GM12878 (cell line): ENCODE measurements around the gene HPSE2. TPM values are rescaled to one million over a fixed set of nuclear protein-coding genes. Genes with fewer than 3 reads are reported as not detected.

Source experiments
- ATAC-seq: fragments of 200-7000 bp; cut with Tn5 transposase; 3 replicates; pipeline ENCODE4 v1.9.1; 2020; ENCODE audit warnings: mild to moderate bottlenecking, moderate library complexity
- BruUV-seq: library from RNA; stranded (reverse); fragments of 400-500 nt; replicated peaks from 2 replicates; lab custom pipeline; 2021; lab: Mats Ljungman, UMichigan
- CTCF ChIA-PET: fragments of 300-600 bp; sonication (Branson Sonifier 250); formaldehyde crosslinking; extraction: SDS; loops from one replicate; lab custom pipeline; 2021; ENCODE audit warnings: inconsistent platforms; lab: Yijun Ruan, JAX
- POLR2A ChIA-PET: fragments of 350-600 bp; formaldehyde crosslinking; extraction: SDS; loops from one replicate; lab custom pipeline; 2021; ENCODE audit warnings: inconsistent platforms; lab: Charles Lee
- RAD21 ChIA-PET: fragments of 300-600 bp; sonication (Branson Sonifier 250); formaldehyde crosslinking; loops from one replicate; lab custom pipeline; 2023; ENCODE audit warnings: antibody characterized with exemption; ENCODE audit not compliant: unreplicated experiment; lab: Charles Lee
- SMC1A ChIA-PET: fragments of 300-600 bp; sonication (Branson Sonifier 250); formaldehyde crosslinking; loops from one replicate; lab custom pipeline; 2023; ENCODE audit not compliant: unreplicated experiment, uncharacterized antibody; lab: Charles Lee
- DNase-seq: peaks from one replicate; pipeline ENCODE4 v3.0.0-alpha.2; 2011; ENCODE audit warnings: low read depth, low spot score
- FAIRE-seq: peaks from 3 replicates; lab custom pipeline; 2011; peaks lifted over from hg19 to GRCh38; lab: Jason Lieb, UNC
- H2AFZ ChIP-seq: 2 replicates; pipeline ENCODE4 v1.6.0; 2011; ENCODE audit warnings: low read depth, low read length, control low read depth; ENCODE audit not compliant: control insufficient read depth
- H3K27ac ChIP-seq: 2 replicates; pipeline ENCODE4 v1.5.1; 2011; ENCODE audit warnings: control low read depth; ENCODE audit not compliant: control insufficient read depth, insufficient read depth
- H3K27me3 ChIP-seq, 2 experiments: replicated peaks in 1 of 2; 2 replicates each; pipeline versions ENCODE4 v1.6.0 to v1.6.1; 2011; ENCODE audit warnings: low read length in 1 of 2; ENCODE audit not compliant: control insufficient read depth in 2 of 2, insufficient read depth in 2 of 2
- H3K36me3 ChIP-seq, 2 experiments: 2 replicates each; pipeline ENCODE4 v1.5.1; 2011; ENCODE audit warnings: low read length in 1 of 2; ENCODE audit not compliant: control insufficient read depth in 2 of 2, insufficient read depth in 2 of 2
- H3K4me1 ChIP-seq: 2 replicates; pipeline ENCODE4 v1.6.1; 2011; ENCODE audit warnings: mild to moderate bottlenecking, low read length, moderate library complexity, mixed read lengths; ENCODE audit not compliant: control insufficient read depth, insufficient read depth
- H3K4me2 ChIP-seq: 2 replicates; pipeline ENCODE4 v1.6.0; 2011; ENCODE audit warnings: control low read depth; ENCODE audit not compliant: control insufficient read depth, insufficient read depth
- H3K4me3 ChIP-seq: fragments of 200-600 bp; sonication (generic); 2 replicates; pipeline ENCODE4 v1.5.1; 2016
- H3K79me2 ChIP-seq: 2 replicates; pipeline ENCODE4 v1.6.0; 2011; ENCODE audit warnings: low read length; ENCODE audit not compliant: control insufficient read depth, insufficient read depth
- H3K9ac ChIP-seq: 2 replicates; pipeline ENCODE4 v1.8.0; 2011; ENCODE audit warnings: low read length, control low read depth, mixed read lengths; ENCODE audit not compliant: control insufficient read depth, insufficient read depth
- H3K9me3 ChIP-seq: replicated peaks from 3 replicates; pipeline ENCODE4 v1.5.1; 2011; ENCODE audit warnings: mild to moderate bottlenecking, low read length; ENCODE audit not compliant: control insufficient read depth, insufficient read depth
- H4K20me1 ChIP-seq: 2 replicates; pipeline ENCODE4 v1.6.0; 2011; ENCODE audit not compliant: control insufficient read depth, insufficient read depth
- ATF7 ChIP-seq: fragments of 450-650 bp; IDR thresholded peaks from 2 replicates; pipeline ENCODE4 v1.6.1; 2016; ENCODE audit warnings: low read depth, mild to moderate bottlenecking
- BMI1 ChIP-seq: fragments of 450-650 bp; IDR thresholded peaks from 2 replicates; pipeline ENCODE4 v1.6.1; 2016; ENCODE audit warnings: mild to moderate bottlenecking, moderate library complexity, borderline replicate concordance
- CBX3 ChIP-seq: fragments of 200-600 bp; sonication (generic); IDR thresholded peaks from 2 replicates; pipeline ENCODE4 v1.6.1; 2016; ENCODE audit warnings: low read depth, borderline replicate concordance
- ESRRA ChIP-seq: IDR thresholded peaks from 2 replicates; pipeline ENCODE4 v1.6.1; 2012; ENCODE audit warnings: mild to moderate bottlenecking, low read length, improper control_type of control experiment
- NFIC ChIP-seq: IDR thresholded peaks from 2 replicates; pipeline ENCODE4 v1.6.1; 2012; ENCODE audit warnings: low read depth, mild to moderate bottlenecking, inconsistent platforms, low read length, moderate library complexity
- NR2C1 ChIP-seq: fragments of 450-650 bp; IDR thresholded peaks from 2 replicates; pipeline ENCODE4 v1.6.1; 2017; ENCODE audit warnings: antibody characterized with exemption, mild to moderate bottlenecking, moderate library complexity
- NR2C2 ChIP-seq: IDR thresholded peaks from 2 replicates; pipeline ENCODE4 v1.6.1; 2011; ENCODE audit warnings: borderline replicate concordance, low read depth; ENCODE audit not compliant: control insufficient read depth, insufficient read length
- PML ChIP-seq: IDR thresholded peaks from 2 replicates; pipeline ENCODE4 v1.6.1; 2012; ENCODE audit warnings: low read length, inconsistent platforms
- POLR2AphosphoS2 ChIP-seq: IDR thresholded peaks from 2 replicates; pipeline ENCODE4 v1.6.1; 2011; ENCODE audit warnings: low read depth, mild to moderate bottlenecking, low read length, improper control_type of control experiment, moderate library complexity
- POLR2AphosphoS5 ChIP-seq: IDR thresholded peaks from 2 replicates; pipeline ENCODE4 v1.6.1; 2011; ENCODE audit warnings: mild to moderate bottlenecking, low read length, inconsistent platforms
- RB1 ChIP-seq: fragments of 450-650 bp; formaldehyde crosslinking; IDR thresholded peaks from 2 replicates; pipeline ENCODE4 v1.6.1; 2017; ENCODE audit warnings: mild to moderate bottlenecking, borderline replicate concordance
- RUNX3 ChIP-seq: IDR thresholded peaks from 2 replicates; pipeline ENCODE4 v1.6.1; 2012; ENCODE audit warnings: low read length, inconsistent platforms
- SMAD5 ChIP-seq: IDR thresholded peaks from 2 replicates; pipeline ENCODE4 v1.6.1; 2016; ENCODE audit warnings: antibody characterized with exemption, low read depth
- YY1 ChIP-seq: IDR thresholded peaks from 2 replicates; pipeline ENCODE4 v1.6.1; 2011; ENCODE audit warnings: low read depth, mild to moderate bottlenecking, low read length
- WGBS: methylation state at CpG from one replicate; pipeline ENCODE4 v1.1.6; 2016; ENCODE audit warnings: low lambda C conversion rate; ENCODE audit not compliant: insufficient replicate concordance, insufficient coverage; ENCODE audit errors: missing lambda C conversion rate; 5-methylcytosine and 5-hydroxymethylcytosine counted together
- in situ Hi-C: fragments of 300-500 bp; cut with MboI; formaldehyde crosslinking; loops from 9 replicates; pipeline ENCODE4 v1.14.3; 2018; ENCODE audit warnings: mixed read lengths
- intact Hi-C: fragments of 100-400 bp; cut with micrococcal nuclease; formaldehyde crosslinking; loops from one replicate; pipeline ENCODE4 v1.14.2; 2022; ENCODE audit not compliant: unreplicated experiment
- polyA plus RNA-seq, 11 experiments: library from polyadenylated mRNA; depleted of rRNA in 4 of 11; unstranded in 6 of 11; stranded (reverse) in 5 of 11; fragments of >200 nt; fragmentation: Nextera tagmentation in 4 of 11; fragmentation: Illumina TruSeq in 1 of 11; extraction: Ambion mirVana in 4 of 11; extraction: Trizol in 1 of 11; gene quantifications; 1 replicate in 1 of 11; 2 replicates in 10 of 11; pipeline versions ENCODE4 v1.2.1 to v1.2.3, GENCODE V29; 2011 to 2016; ENCODE audit warnings: inconsistent platforms in 2 of 11, missing spikeins in 2 of 11, low read depth in 1 of 11
- total RNA-seq, 4 experiments: library from RNA; depleted of rRNA in 3 of 4; stranded (reverse); fragments of >200 nt in 3 of 4; fragmentation: Illumina TruSeq in 1 of 4; extraction: Trizol in 1 of 4; gene quantifications; 2 replicates each; pipeline versions ENCODE4 v1.2.1 to v1.2.3, GENCODE V29; 2013 to 2021
- TF ChIP-seq, protein P1 (sequence below): fragments of 450-650 bp; conservative IDR thresholded peaks from 2 replicates; pipeline ENCODE4 v1.6.1; 2017; ENCODE audit warnings: mild to moderate bottlenecking, moderate library complexity
- TF ChIP-seq, protein P2 (sequence below): IDR thresholded peaks from 2 replicates; pipeline ENCODE4 v1.6.1; 2012; ENCODE audit warnings: low read depth, low read length, improper control_type of control experiment
- TF ChIP-seq, protein P3 (sequence below): fragments of 450-650 bp; IDR thresholded peaks from 2 replicates; pipeline ENCODE4 v1.6.1; 2016; ENCODE audit warnings: mild to moderate bottlenecking
- TF ChIP-seq, protein P4 (sequence below): fragments of 450-650 bp; IDR thresholded peaks from 2 replicates; pipeline ENCODE4 v1.6.1; 2017; ENCODE audit warnings: mild to moderate bottlenecking, moderate library complexity

The HPSE2 gene
- total and polyA plus RNA-seq, 10 of the 15 experiments (the other 5 are each of a cell fraction or from before 2014, with no cell fraction given): 0.06 TPM; not detected in 9

DNA sequence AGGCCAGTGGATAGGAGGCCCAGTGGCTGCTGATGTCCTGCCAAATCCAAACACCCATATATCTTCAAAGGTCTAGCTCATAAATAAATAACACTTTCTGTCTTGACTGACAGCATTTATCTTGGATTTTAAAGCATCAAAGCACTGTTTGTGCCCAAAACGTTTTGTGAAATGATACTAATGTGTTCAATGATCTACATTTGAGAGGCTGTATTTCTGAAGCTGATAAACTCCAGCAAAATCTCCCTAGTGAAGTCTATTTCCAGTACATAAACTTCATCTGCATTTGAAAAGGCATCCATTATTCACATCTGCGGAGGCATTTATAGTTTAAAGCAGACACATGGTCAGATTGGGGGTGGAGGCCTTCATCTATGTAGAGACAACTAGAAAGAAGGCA lies 276.3 kb downstream of the HPSE2 start:
- Histone ChIP-seq H3K4me2 (no peak overlapping the region), H3K4me3 (no peak overlapping the region), H3K27me3 (no peaks in the 10 kb centered on the region), H3K27ac (no peak overlapping the region), H2AFZ (no peak overlapping the region), H3K9me3 (no peaks in the 10 kb centered on the region), H3K36me3 (no peaks in the 10 kb centered on the region), H3K4me1 (no peaks in the 10 kb centered on the region), H3K9ac (no peak overlapping the region), H4K20me1 (no peaks in the 10 kb centered on the region), H3K79me2 (no peaks in the 10 kb centered on the region)
- BruUV-seq: no TSS peak
- intact Hi-C loops: no loop called here
- RAD21 ChIA-PET: no interaction called here
- POLR2A ChIA-PET: no interaction called here
- TF ChIP-seq, protein P1, sequence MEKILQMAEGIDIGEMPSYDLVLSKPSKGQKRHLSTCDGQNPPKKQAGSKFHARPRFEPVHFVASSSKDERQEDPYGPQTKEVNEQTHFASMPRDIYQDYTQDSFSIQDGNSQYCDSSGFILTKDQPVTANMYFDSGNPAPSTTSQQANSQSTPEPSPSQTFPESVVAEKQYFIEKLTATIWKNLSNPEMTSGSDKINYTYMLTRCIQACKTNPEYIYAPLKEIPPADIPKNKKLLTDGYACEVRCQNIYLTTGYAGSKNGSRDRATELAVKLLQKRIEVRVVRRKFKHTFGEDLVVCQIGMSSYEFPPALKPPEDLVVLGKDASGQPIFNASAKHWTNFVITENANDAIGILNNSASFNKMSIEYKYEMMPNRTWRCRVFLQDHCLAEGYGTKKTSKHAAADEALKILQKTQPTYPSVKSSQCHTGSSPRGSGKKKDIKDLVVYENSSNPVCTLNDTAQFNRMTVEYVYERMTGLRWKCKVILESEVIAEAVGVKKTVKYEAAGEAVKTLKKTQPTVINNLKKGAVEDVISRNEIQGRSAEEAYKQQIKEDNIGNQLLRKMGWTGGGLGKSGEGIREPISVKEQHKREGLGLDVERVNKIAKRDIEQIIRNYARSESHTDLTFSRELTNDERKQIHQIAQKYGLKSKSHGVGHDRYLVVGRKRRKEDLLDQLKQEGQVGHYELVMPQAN: no peak
- TF ChIP-seq YY1 (no peak), ATF7 (no peak), NR2C2 (no peak), RUNX3 (no peak), RB1 (no peak), NFIC (no peak), CBX3 (no peak), ESRRA (no peak), BMI1 (no peak), PML (no peak), NR2C1 (no peak), POLR2AphosphoS2 (no peak), SMAD5 (no peak), POLR2AphosphoS5 (no peak)
- TF ChIP-seq, protein P2, sequence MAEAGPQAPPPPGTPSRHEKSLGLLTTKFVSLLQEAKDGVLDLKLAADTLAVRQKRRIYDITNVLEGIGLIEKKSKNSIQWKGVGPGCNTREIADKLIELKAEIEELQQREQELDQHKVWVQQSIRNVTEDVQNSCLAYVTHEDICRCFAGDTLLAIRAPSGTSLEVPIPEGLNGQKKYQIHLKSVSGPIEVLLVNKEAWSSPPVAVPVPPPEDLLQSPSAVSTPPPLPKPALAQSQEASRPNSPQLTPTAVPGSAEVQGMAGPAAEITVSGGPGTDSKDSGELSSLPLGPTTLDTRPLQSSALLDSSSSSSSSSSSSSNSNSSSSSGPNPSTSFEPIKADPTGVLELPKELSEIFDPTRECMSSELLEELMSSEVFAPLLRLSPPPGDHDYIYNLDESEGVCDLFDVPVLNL: no peak
- TF ChIP-seq, protein P3, sequence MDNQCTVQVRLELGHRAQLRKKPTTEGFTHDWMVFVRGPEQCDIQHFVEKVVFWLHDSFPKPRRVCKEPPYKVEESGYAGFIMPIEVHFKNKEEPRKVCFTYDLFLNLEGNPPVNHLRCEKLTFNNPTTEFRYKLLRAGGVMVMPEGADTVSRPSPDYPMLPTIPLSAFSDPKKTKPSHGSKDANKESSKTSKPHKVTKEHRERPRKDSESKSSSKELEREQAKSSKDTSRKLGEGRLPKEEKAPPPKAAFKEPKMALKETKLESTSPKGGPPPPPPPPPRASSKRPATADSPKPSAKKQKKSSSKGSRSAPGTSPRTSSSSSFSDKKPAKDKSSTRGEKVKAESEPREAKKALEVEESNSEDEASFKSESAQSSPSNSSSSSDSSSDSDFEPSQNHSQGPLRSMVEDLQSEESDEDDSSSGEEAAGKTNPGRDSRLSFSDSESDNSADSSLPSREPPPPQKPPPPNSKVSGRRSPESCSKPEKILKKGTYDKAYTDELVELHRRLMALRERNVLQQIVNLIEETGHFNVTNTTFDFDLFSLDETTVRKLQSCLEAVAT: no peak
- TF ChIP-seq, protein P4, sequence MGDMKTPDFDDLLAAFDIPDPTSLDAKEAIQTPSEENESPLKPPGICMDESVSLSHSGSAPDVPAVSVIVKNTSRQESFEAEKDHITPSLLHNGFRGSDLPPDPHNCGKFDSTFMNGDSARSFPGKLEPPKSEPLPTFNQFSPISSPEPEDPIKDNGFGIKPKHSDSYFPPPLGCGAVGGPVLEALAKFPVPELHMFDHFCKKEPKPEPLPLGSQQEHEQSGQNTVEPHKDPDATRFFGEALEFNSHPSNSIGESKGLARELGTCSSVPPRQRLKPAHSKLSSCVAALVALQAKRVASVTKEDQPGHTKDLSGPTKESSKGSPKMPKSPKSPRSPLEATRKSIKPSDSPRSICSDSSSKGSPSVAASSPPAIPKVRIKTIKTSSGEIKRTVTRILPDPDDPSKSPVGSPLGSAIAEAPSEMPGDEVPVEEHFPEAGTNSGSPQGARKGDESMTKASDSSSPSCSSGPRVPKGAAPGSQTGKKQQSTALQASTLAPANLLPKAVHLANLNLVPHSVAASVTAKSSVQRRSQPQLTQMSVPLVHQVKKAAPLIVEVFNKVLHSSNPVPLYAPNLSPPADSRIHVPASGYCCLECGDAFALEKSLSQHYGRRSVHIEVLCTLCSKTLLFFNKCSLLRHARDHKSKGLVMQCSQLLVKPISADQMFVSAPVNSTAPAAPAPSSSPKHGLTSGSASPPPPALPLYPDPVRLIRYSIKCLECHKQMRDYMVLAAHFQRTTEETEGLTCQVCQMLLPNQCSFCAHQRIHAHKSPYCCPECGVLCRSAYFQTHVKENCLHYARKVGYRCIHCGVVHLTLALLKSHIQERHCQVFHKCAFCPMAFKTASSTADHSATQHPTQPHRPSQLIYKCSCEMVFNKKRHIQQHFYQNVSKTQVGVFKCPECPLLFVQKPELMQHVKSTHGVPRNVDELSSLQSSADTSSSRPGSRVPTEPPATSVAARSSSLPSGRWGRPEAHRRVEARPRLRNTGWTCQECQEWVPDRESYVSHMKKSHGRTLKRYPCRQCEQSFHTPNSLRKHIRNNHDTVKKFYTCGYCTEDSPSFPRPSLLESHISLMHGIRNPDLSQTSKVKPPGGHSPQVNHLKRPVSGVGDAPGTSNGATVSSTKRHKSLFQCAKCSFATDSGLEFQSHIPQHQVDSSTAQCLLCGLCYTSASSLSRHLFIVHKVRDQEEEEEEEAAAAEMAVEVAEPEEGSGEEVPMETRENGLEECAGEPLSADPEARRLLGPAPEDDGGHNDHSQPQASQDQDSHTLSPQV: no peak
- FAIRE-seq: no peak
- CTCF ChIA-PET: no interaction called here
- ATAC-seq: no peak
- WGBS: 2% methylated on average over 2 of the region's 2 CpGs
- no peak for DNase-seq
- SMC1A ChIA-PET: no interaction called here
- in situ Hi-C loops: no loop called here
